ENCODE results near the gene UBE2S. TPM values are rescaled to one million over a fixed set of nuclear protein-coding genes. Genes with fewer than 3 reads are reported as not detected.
"Not testable (repeated sequence)": the region's sequence is repeated elsewhere in the genome, so short reads cannot be mapped to it uniquely, and the experiment has no call there.

The UBE2S gene
- total RNA-seq, 1 donor from 2014 or later, result 53.4 TPM

DNA sequence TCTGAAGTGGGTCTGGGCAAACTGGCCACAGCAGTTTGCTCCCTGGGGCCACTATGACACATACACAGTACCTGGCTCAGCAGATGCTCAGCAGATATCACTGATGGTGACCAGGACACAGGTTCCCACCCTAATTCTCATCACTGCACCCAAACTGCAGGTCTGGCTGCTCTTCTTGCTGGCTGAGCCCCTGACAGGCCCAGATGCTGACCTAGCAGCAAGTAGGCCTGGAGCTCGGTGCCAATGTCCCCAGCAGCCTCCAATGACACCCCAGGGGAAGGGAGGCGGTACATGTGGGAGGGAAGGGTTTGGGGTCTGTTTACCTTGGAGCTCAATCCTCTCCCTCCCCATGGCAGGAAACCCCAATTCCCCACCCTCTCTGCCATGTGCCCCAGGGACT lies 5.1 kb downstream of the UBE2S start:
- no peaks in the 10 kb centered on the region for H3K27me3 ChIP-seq (ENCODE audit: control insufficient read depth, insufficient read depth, low read length)
- H3K4me3 ChIP-seq (ENCODE audit: low read depth, low read length), result no peak overlapping the region
- peaks cover 3% of the 10 kb centered on the region for H3K36me3 ChIP-seq (ENCODE audit: control insufficient read depth, insufficient read depth, low read length)
- DNase-seq (ENCODE audit: low read depth), result no peak
- TF ChIP-seq, protein P1, sequence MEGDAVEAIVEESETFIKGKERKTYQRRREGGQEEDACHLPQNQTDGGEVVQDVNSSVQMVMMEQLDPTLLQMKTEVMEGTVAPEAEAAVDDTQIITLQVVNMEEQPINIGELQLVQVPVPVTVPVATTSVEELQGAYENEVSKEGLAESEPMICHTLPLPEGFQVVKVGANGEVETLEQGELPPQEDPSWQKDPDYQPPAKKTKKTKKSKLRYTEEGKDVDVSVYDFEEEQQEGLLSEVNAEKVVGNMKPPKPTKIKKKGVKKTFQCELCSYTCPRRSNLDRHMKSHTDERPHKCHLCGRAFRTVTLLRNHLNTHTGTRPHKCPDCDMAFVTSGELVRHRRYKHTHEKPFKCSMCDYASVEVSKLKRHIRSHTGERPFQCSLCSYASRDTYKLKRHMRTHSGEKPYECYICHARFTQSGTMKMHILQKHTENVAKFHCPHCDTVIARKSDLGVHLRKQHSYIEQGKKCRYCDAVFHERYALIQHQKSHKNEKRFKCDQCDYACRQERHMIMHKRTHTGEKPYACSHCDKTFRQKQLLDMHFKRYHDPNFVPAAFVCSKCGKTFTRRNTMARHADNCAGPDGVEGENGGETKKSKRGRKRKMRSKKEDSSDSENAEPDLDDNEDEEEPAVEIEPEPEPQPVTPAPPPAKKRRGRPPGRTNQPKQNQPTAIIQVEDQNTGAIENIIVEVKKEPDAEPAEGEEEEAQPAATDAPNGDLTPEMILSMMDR (IDR thresholded peaks at IDR 0.05; ENCODE audit: insufficient read depth, low read length, poor library complexity, severe bottlenecking), result no peak

DNA sequence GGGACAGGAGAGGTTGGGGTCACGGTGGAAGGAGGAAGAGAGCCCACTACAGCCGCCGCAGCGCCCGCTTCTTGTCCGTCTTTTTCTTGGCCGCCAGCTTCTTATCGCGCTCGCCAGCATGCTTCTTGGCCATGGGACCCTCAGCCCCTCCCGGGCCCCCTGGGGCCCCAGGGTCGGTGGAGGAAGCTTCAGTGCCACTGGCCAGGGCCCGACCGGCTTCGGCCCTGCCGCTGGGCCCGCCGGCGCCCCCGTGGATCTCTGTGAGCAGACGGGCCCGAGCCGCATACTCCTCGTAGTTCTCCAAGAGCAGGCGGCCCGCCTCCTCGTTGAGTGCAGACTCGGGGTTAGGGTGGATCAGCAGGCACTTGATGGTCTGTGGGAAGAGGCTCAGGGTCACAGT lies 6.2 kb downstream of the UBE2S start:
- not testable (repeated sequence) for DNase-seq (ENCODE audit: low read depth); H3K4me3 ChIP-seq (ENCODE audit: low read depth, low read length); H3K36me3 ChIP-seq (ENCODE audit: control insufficient read depth, insufficient read depth, low read length); H3K27me3 ChIP-seq (ENCODE audit: control insufficient read depth, insufficient read depth, low read length)

DNA sequence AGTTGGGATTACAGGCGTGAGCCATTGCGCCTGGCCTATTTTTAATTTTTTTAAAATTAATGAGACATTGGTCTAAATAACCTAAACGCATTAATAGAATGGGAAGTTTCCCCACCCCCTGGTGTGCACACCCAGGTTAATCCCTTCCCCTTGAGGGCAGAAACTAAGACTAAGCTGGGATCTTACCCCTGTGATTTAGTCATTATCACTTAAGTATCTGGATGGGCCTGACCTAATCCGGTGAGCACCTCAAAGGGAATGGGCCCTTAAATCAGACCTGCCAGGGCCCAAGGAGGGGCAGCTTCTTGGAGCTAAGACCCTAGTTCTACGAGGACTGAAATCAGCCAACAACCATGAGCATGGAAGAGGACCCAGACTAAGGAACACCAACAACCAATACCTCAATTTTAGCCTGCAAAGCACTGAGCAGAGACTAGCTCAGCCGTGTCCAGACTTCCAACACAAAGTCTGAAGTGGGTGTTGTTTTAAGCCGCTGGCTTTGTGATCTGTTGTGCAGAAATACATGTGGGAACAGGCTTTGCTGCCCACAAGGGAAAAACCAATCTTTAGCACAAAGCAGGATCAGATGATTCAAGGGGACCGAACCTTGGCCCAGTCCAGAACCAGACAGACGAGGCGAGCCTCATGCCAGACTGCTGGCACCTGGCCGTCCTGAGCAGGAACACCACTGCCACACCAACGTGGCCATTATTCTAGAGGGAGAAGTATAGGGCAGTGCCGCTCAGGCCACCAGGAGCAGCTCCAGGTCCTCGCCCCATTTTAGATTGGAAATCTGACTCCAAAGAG lies 7.1 kb downstream of the UBE2S start:
- no peak for DNase-seq (ENCODE audit: low read depth)
- Histone ChIP-seq H3K27me3 (ENCODE audit: control insufficient read depth, insufficient read depth, low read length) (no peaks in the 10 kb centered on the region), H3K4me3 (ENCODE audit: low read depth, low read length) (no peak overlapping the region), H3K36me3 (ENCODE audit: control insufficient read depth, insufficient read depth, low read length) (peaks cover 3% of the 10 kb centered on the region)
- TF ChIP-seq, protein P1 (IDR thresholded peaks at IDR 0.05; ENCODE audit: insufficient read depth, low read length, poor library complexity, severe bottlenecking), result no peak

DNA sequence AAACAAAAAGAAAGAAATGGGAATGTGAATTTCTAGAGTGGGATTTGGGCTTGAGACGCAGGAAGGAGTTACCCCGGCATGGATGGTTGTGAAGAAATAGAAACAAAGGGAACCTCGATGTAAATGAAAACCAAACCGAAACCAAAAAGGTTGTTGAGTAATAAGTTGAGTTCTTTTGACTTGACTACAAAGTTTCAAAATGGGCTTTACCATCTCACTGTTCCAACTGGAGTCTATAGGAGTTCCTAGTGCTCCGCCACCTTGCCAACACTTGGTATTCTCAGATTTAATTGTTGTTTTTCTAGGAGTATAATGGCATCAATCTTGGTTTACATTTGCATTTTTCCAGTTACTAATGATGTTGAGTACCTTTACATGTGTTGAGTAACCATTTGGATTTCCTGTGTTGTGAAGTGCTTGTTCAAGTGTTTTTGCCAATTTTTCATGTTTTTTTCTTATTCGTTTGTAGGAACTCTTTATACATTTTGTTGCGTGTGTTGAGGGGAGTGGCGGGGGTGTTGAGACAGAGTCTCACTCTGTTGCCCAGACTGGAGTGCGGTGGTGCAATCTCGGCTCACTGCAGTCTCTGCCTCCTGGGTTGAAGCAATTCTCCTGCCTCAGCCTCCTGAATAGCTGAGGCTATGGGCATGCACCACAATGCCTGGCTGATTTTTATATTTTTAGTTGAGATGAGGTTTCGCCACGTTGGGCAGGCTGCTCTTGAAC lies 9.2 kb downstream of the UBE2S start:
- Histone ChIP-seq H3K27me3 (ENCODE audit: control insufficient read depth, insufficient read depth, low read length) (no peaks in the 10 kb centered on the region), H3K4me3 (ENCODE audit: low read depth, low read length) (no peak overlapping the region), H3K36me3 (ENCODE audit: control insufficient read depth, insufficient read depth, low read length) (peaks cover 2% of the 10 kb centered on the region)
- TF ChIP-seq, protein P1 (IDR thresholded peaks at IDR 0.05; ENCODE audit: insufficient read depth, low read length, poor library complexity, severe bottlenecking), result no peak
- DNase-seq (ENCODE audit: low read depth), result no peak

DNA sequence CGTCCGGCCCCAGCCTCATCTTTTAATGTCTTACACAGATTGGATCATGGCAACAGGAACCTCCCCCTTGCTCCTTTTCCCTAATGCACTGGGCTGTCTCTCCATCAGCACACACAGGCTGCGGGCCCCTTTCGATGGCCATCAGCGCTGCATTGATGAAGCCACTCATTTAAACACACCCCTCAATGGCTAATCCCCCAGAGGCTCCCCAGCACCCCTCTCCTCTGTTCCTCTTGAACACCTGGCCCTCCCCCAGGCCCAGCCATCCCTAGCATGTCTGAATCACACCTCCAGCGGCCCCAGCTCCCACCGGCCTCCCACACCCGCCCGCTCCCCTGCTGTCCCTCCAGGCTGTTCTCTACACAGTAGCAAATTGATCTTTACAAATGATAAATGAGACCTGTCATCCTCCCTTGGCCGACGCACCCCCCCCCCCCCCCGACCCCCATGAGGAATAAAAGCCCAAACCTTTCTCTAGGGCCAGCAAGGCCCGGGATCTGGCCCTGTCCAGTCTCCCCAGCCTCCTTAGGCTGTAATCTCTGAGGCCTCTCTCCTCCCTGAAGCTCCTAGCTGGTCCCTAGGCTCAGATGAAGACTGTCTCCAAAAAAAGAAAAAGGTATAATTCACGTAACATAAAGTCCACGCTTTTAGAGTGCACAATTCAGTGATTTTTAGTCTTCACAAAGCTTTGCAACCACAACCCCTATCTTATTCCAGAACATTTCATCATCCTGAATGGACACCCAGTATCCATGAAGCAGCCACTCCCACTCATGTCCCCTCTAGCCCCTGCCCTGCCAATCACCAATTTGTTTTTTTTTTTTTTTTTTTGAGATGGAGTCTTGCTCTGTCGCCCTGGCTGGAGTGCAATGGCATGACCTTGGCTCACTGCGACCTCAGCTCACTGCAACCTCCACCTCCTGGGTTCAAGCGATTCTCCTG lies 14.5 kb downstream of the UBE2S start:
- Histone ChIP-seq H3K27me3 (ENCODE audit: control insufficient read depth, insufficient read depth, low read length) (no peaks in the 10 kb centered on the region), H3K36me3 (ENCODE audit: control insufficient read depth, insufficient read depth, low read length) (peaks cover 4% of the 10 kb centered on the region), H3K4me3 (ENCODE audit: low read depth, low read length) (no peak overlapping the region)
- DNase-seq (ENCODE audit: low read depth), result no peak
- TF ChIP-seq, protein P1 (IDR thresholded peaks at IDR 0.05; ENCODE audit: insufficient read depth, low read length, poor library complexity, severe bottlenecking), result no peak
